Measurements from ENCODE around the gene HYAL2. TPM values are rescaled to one million over a fixed set of nuclear protein-coding genes. Genes with fewer than 3 reads are reported as not detected.
A peak's percentile ranks its signal among the peaks of the same experiment; 100 is the strongest.

Gene HYAL2
- total RNA-seq, 2 donors from 2014 or later: 86.5 to 87.5 TPM

- Histone ChIP-seq H3K27ac (peak overlapping the region; percentile 72 to 87), H3K4me3 (peak overlapping the region; percentile 94), H3K27me3 (replicated peaks; ENCODE audit: insufficient read depth) (no peaks in the 10 kb centered on the region), H3K9me3 (no peaks in the 10 kb centered on the region), H3K36me3 (no peaks in the 10 kb centered on the region), H3K4me1 (ENCODE audit: control insufficient read depth in 1 of 2, low read depth in 2 of 2) (peaks cover 16 to 25% of the 10 kb centered on the region in 2 donors)
- TF ChIP-seq CTCF (IDR thresholded peaks at IDR 0.05): no peak
- DNase-seq (ENCODE audit: low spot score) (no peak), ATAC-seq (ENCODE audit: insufficient number of reproducible peaks, low FRiP score, low read depth) (no peak)
Measured at GRCh38 chr3:50299638-50299928, 23.0 kb downstream of the HYAL2 start.

GRCh38 chr3:50298836-50299637 is 23.5 kb downstream of the HYAL2 start, which contains the start of the genes HYAL3 and NAA80:
HYAL3 (minus strand) TSS chr3:50299405; CDS start chr3:50295602, 3,803 bp downstream.
NAA80 (minus strand) TSS chr3:50299405; CDS start chr3:50297463, 1,942 bp downstream.
- TF ChIP-seq CTCF (IDR thresholded peaks at IDR 0.05): peak; percentile 50
- DNase-seq (ENCODE audit: low spot score) (peak; percentile 99), ATAC-seq (ENCODE audit: insufficient number of reproducible peaks, low FRiP score, low read depth) (peak; percentile 82)
- H3K4me1 ChIP-seq (ENCODE audit: control insufficient read depth in 1 of 2, low read depth in 2 of 2): peaks cover 16 to 25% of the 10 kb centered on the region in 2 donors
- peak within 1 kb of the TSS; percentile 94 for H3K4me3 ChIP-seq
- peak within 1 kb of the TSS; percentile 72 to 87 for H3K27ac ChIP-seq
- H3K27me3 ChIP-seq (replicated peaks; ENCODE audit: insufficient read depth): no peaks in the 10 kb centered on the region
- H3K36me3 ChIP-seq: no peaks in the 10 kb centered on the region
- no peaks in the 10 kb centered on the region for H3K9me3 ChIP-seq

- peaks cover 16 to 30% of the 10 kb centered on the region in 2 donors for H3K4me1 ChIP-seq (ENCODE audit: control insufficient read depth in 1 of 2, low read depth in 2 of 2)
- DNase-seq (ENCODE audit: low spot score) (no peak), ATAC-seq (ENCODE audit: insufficient number of reproducible peaks, low FRiP score, low read depth) (no peak)
- H3K4me3 ChIP-seq: peak overlapping the region; percentile 94
- no peaks in the 10 kb centered on the region for H3K9me3 ChIP-seq
- peak; percentile 21 for TF ChIP-seq CTCF (IDR thresholded peaks at IDR 0.05)
- H3K27ac ChIP-seq: peak overlapping the region; percentile 72 to 80
- H3K27me3 ChIP-seq (replicated peaks; ENCODE audit: insufficient read depth): no peaks in the 10 kb centered on the region
- no peaks in the 10 kb centered on the region for H3K36me3 ChIP-seq
Measured at GRCh38 chr3:50297896-50298725, 24.4 kb downstream of the HYAL2 start.

GRCh38 chr3:50297384-50297775 is 25.2 kb downstream of the HYAL2 start:
- ATAC-seq (ENCODE audit: insufficient number of reproducible peaks, low FRiP score, low read depth) (no peak), DNase-seq (ENCODE audit: low spot score) (no peak)
- no peaks in the 10 kb centered on the region for H3K36me3 ChIP-seq
- peaks cover 19 to 36% of the 10 kb centered on the region in 2 donors for H3K4me1 ChIP-seq (ENCODE audit: control insufficient read depth in 1 of 2, low read depth in 2 of 2)
- H3K27ac ChIP-seq: no peak overlapping the region
- H3K9me3 ChIP-seq: no peaks in the 10 kb centered on the region
- H3K27me3 ChIP-seq (replicated peaks; ENCODE audit: insufficient read depth): no peaks in the 10 kb centered on the region
- TF ChIP-seq CTCF (IDR thresholded peaks at IDR 0.05): no peak
- no peak overlapping the region for H3K4me3 ChIP-seq

All from thoracic aorta (tissue), 2 donors.